H9 (cell line): ENCODE data around the gene SETDB2. TPM values are rescaled to one million over a fixed set of nuclear protein-coding genes. Genes with fewer than 3 reads are reported as not detected.

ENCODE experiments used
- DNase-seq: peaks from one replicate; pipeline ENCODE4 v3.0.0-alpha.2; 2017
- H2AFZ ChIP-seq: one replicate; pipeline ENCODE4 v1.6.1; 2013; ENCODE audit warnings: mild to moderate bottlenecking, low read length, control low read depth, moderate library complexity
- H2AK5ac ChIP-seq: 2 replicates; pipeline ENCODE4 v1.6.1; 2013; ENCODE audit warnings: low read length, control low read depth, mixed read lengths; ENCODE audit not compliant: insufficient read length
- H2BK120ac ChIP-seq: one replicate; pipeline ENCODE4 v1.6.1; 2013; ENCODE audit warnings: low read depth, mild to moderate bottlenecking, low read length, control low read depth, inconsistent platforms; ENCODE audit not compliant: poor library complexity, severe bottlenecking
- H2BK12ac ChIP-seq: 2 replicates; pipeline ENCODE4 v1.6.1; 2013; ENCODE audit warnings: low read length, control low read depth, mixed read lengths, low read depth; ENCODE audit not compliant: insufficient read length
- H2BK15ac ChIP-seq: 2 replicates; pipeline ENCODE4 v1.6.1; 2013; ENCODE audit warnings: low read depth, low read length, control low read depth
- H2BK20ac ChIP-seq: one replicate; pipeline ENCODE4 v1.6.1; 2013; ENCODE audit warnings: low read depth, mild to moderate bottlenecking, low read length, control low read depth, inconsistent platforms; ENCODE audit not compliant: poor library complexity, severe bottlenecking
- H2BK5ac ChIP-seq: 2 replicates; pipeline ENCODE4 v1.6.1; 2013; ENCODE audit warnings: low read length, control low read depth, mixed read lengths; ENCODE audit not compliant: insufficient read length
- H3K14ac ChIP-seq: 2 replicates; pipeline ENCODE4 v1.6.1; 2013; ENCODE audit warnings: low read length, control low read depth; ENCODE audit not compliant: insufficient read depth
- H3K18ac ChIP-seq: 2 replicates; pipeline ENCODE4 v1.6.1; 2013; ENCODE audit warnings: low read depth, mild to moderate bottlenecking, mixed read lengths, low read length, control low read depth; ENCODE audit not compliant: insufficient read length
- H3K23ac ChIP-seq: 2 replicates; pipeline ENCODE4 v1.6.1; 2013; ENCODE audit warnings: low read length, control low read depth, mixed read lengths, low read depth; ENCODE audit not compliant: insufficient read length
- H3K23me2 ChIP-seq: 2 replicates; pipeline ENCODE4 v1.6.1; 2013; ENCODE audit warnings: low read depth, mild to moderate bottlenecking, mixed read lengths, low read length, control low read depth; ENCODE audit not compliant: insufficient read length, poor library complexity, severe bottlenecking
- H3K27ac ChIP-seq: 2 replicates; pipeline ENCODE4 v1.5.1; 2013; ENCODE audit warnings: low read length, control low read depth, mixed read lengths, low read depth; ENCODE audit not compliant: insufficient read length
- H3K27me3 ChIP-seq: 2 replicates; pipeline ENCODE4 v1.6.1; 2013; ENCODE audit warnings: low read length, control low read depth, inconsistent platforms; ENCODE audit not compliant: insufficient read depth
- H3K4ac ChIP-seq: 2 replicates; pipeline ENCODE4 v1.6.1; 2013; ENCODE audit warnings: low read depth, mild to moderate bottlenecking, control low read depth, inconsistent platforms, low read length, moderate library complexity
- H3K4me1 ChIP-seq: 2 replicates; pipeline ENCODE4 v1.6.1; 2013; ENCODE audit warnings: low read length, control low read depth, inconsistent platforms; ENCODE audit not compliant: insufficient read depth
- H3K4me2 ChIP-seq: 2 replicates; pipeline ENCODE4 v1.6.1; 2013; ENCODE audit warnings: low read length, control low read depth, mixed read lengths; ENCODE audit not compliant: insufficient read length, insufficient read depth
- H3K56ac ChIP-seq: 2 replicates; pipeline ENCODE4 v1.6.1; 2013; ENCODE audit warnings: low read depth, mild to moderate bottlenecking, mixed read lengths, low read length, control low read depth; ENCODE audit not compliant: insufficient read length
- H3K79me1 ChIP-seq: 2 replicates; pipeline ENCODE4 v1.6.1; 2013; ENCODE audit warnings: low read depth, mild to moderate bottlenecking, moderate library complexity, low read length, control low read depth, inconsistent platforms; ENCODE audit not compliant: insufficient read depth, poor library complexity, severe bottlenecking
- H3K79me2 ChIP-seq: 2 replicates; pipeline ENCODE4 v1.6.1; 2013; ENCODE audit warnings: low read length, control low read depth, inconsistent platforms; ENCODE audit not compliant: insufficient read depth
- H3K9ac ChIP-seq: 2 replicates; pipeline ENCODE4 v1.6.1; 2013; ENCODE audit warnings: low read length, control low read depth, mixed read lengths; ENCODE audit not compliant: insufficient read length; ENCODE audit errors: extremely low read depth
- H3K9me3 ChIP-seq: one replicate; pipeline ENCODE4 v1.6.1; 2013; ENCODE audit warnings: low read depth, low read length, inconsistent platforms; ENCODE audit not compliant: control insufficient read depth
- H3T11ph ChIP-seq: one replicate; pipeline ENCODE4 v1.6.1; 2013; ENCODE audit warnings: mild to moderate bottlenecking, low read length, control low read depth, inconsistent platforms
- H4K20me1 ChIP-seq: one replicate; pipeline ENCODE4 v1.6.1; 2013; ENCODE audit not compliant: control insufficient read depth, insufficient read length, insufficient read depth
- H4K5ac ChIP-seq: 2 replicates; pipeline ENCODE4 v1.6.1; 2013; ENCODE audit warnings: low read depth, mild to moderate bottlenecking, mixed read lengths, low read length, control low read depth; ENCODE audit not compliant: insufficient read length
- H4K8ac ChIP-seq: replicated peaks from 2 replicates; pipeline ENCODE4 v1.6.1; 2013; ENCODE audit warnings: low read length, control low read depth, mixed read lengths, low read depth; ENCODE audit not compliant: insufficient read length
- H4K91ac ChIP-seq: 2 replicates; pipeline ENCODE4 v1.6.1; 2013; ENCODE audit warnings: low read depth, mild to moderate bottlenecking, moderate library complexity, mixed read lengths, low read length, control low read depth; ENCODE audit not compliant: insufficient read length
- H3K27ac Mint-ChIP-seq, 3 experiments: 2 replicates in 2 of 3; 3 replicates in 1 of 3; pipeline ENCODE4 v1.8.0; 2020 to 2021; ENCODE audit warnings: mixed read lengths in 3 of 3, mild to moderate bottlenecking in 1 of 3, moderate library complexity in 1 of 3
- H3K27me3 Mint-ChIP-seq: 2 replicates; pipeline ENCODE4 v1.8.0; 2021; ENCODE audit warnings: low read depth, mild to moderate bottlenecking, moderate library complexity, mixed read lengths
- H3K36me3 Mint-ChIP-seq, 3 experiments: 2 replicates in 2 of 3; 3 replicates in 1 of 3; pipeline ENCODE4 v1.8.0; 2020 to 2021; ENCODE audit warnings: low read depth in 3 of 3, mixed read lengths in 3 of 3; ENCODE audit not compliant: insufficient read depth in 1 of 3
- H3K4me1 Mint-ChIP-seq, 2 experiments: 2 replicates each; pipeline ENCODE4 v1.8.0; 2020; ENCODE audit warnings: mixed read lengths in 2 of 2
- H3K4me3 Mint-ChIP-seq, 2 experiments: 2 replicates in 1 of 2; 3 replicates in 1 of 2; pipeline ENCODE4 v1.8.0; 2020 to 2021; ENCODE audit warnings: mild to moderate bottlenecking in 2 of 2, mixed read lengths in 2 of 2, moderate library complexity in 1 of 2
- H3K9me3 Mint-ChIP-seq, 2 experiments: 2 replicates in 1 of 2; 3 replicates in 1 of 2; pipeline ENCODE4 v1.8.0; 2020; ENCODE audit warnings: mild to moderate bottlenecking in 2 of 2, mixed read lengths in 2 of 2, moderate library complexity in 1 of 2
- WGBS: extraction: QIAGEN DNeasy Blood & Tissue Kit; methylation state at CpG from one replicate; pipeline ENCODE4 v1.1.7; 2013; ENCODE audit warnings: missing lambda C conversion rate, low lambda C conversion rate, mixed read lengths; ENCODE audit not compliant: insufficient read length; ENCODE audit errors: extremely low coverage; 5-methylcytosine and 5-hydroxymethylcytosine counted together
- total RNA-seq: library from RNA; stranded (reverse); gene quantifications from 2 replicates; pipeline ENCODE4 v1.2.1, GENCODE V29; 2021
- TF ChIP-seq, protein P1 (sequence below): fragments of 200-600 bp; sonication (generic); conservative IDR thresholded peaks from 3 replicates; pipeline ENCODE4 v1.8.0; 2021; ENCODE audit warnings: antibody characterized with exemption, mild to moderate bottlenecking

Gene SETDB2
- total RNA-seq, 1 experiment from 2014 or later: 5.7 TPM

DNA sequence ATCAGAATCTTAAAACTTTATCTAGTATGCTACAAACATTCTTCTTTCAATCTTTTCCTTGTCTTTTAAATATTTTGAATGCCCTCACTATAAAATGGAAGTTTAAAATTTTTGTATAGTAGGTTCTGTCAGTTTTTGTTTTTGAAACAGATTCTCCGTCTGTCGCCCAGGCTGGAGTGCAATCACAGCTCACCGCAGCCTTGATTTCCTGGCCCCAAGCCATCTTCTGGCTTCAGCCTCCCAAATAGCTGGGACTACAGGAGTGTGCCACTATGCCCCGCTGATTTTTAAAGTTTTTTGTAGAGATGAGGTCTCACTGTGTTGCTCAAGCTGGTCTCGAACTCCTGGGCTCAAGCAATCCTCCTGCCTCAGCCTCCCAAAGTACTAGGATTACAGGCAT lies 72.4 kb downstream of the SETDB2 start:
- no peak overlapping the region for H3K23ac ChIP-seq
- H3K14ac ChIP-seq: no peak overlapping the region
- WGBS: no CpG with 5 or more reads among the region's 5 CpGs
- H3K9ac ChIP-seq: no peak overlapping the region
- H3K56ac ChIP-seq: no peak overlapping the region
- no peak overlapping the region for H3K18ac ChIP-seq
- no peak overlapping the region for H2BK5ac ChIP-seq
- Mint-ChIP-seq H3K27me3 (no peaks in the 10 kb centered on the region), H3K36me3 (peaks cover 0 to 8% (median 0%) of the 10 kb centered on the region in 3 experiments; a peak in 2 of 7 replicates), H3K9me3 (no peaks in the 10 kb centered on the region), H3K4me3 (no peak overlapping the region), H3K27ac (no peak overlapping the region), H3K4me1 (peaks cover 0 to 5% of the 10 kb centered on the region in 2 experiments; a peak in 1 of 4 replicates)
- H3K4me2 ChIP-seq: no peak overlapping the region
- H3K4ac ChIP-seq: no peak overlapping the region
- no peak overlapping the region for H3K27ac ChIP-seq
- H2BK15ac ChIP-seq: no peak overlapping the region
- TF ChIP-seq, protein P1, sequence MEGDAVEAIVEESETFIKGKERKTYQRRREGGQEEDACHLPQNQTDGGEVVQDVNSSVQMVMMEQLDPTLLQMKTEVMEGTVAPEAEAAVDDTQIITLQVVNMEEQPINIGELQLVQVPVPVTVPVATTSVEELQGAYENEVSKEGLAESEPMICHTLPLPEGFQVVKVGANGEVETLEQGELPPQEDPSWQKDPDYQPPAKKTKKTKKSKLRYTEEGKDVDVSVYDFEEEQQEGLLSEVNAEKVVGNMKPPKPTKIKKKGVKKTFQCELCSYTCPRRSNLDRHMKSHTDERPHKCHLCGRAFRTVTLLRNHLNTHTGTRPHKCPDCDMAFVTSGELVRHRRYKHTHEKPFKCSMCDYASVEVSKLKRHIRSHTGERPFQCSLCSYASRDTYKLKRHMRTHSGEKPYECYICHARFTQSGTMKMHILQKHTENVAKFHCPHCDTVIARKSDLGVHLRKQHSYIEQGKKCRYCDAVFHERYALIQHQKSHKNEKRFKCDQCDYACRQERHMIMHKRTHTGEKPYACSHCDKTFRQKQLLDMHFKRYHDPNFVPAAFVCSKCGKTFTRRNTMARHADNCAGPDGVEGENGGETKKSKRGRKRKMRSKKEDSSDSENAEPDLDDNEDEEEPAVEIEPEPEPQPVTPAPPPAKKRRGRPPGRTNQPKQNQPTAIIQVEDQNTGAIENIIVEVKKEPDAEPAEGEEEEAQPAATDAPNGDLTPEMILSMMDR: no peak
- no peaks in the 10 kb centered on the region for H3K9me3 ChIP-seq
- H4K5ac ChIP-seq: no peak overlapping the region
- no peak overlapping the region for H2AFZ ChIP-seq
- H4K8ac ChIP-seq: no peak overlapping the region
- no peak for DNase-seq
- H4K20me1 ChIP-seq: no peaks in the 10 kb centered on the region
- H2AK5ac ChIP-seq: no peak overlapping the region
- H3K4me1 ChIP-seq: no peaks in the 10 kb centered on the region
- no peaks in the 10 kb centered on the region for H3K27me3 ChIP-seq
- no peak overlapping the region for H2BK12ac ChIP-seq
- H3T11ph ChIP-seq: no peak overlapping the region
- no peak overlapping the region for H2BK120ac ChIP-seq
- no peak overlapping the region for H2BK20ac ChIP-seq
- no peak overlapping the region for H4K91ac ChIP-seq
- H3K79me1 ChIP-seq: no peaks in the 10 kb centered on the region
- no peaks in the 10 kb centered on the region for H3K79me2 ChIP-seq
- no peaks in the 10 kb centered on the region for H3K23me2 ChIP-seq
